Ishikawa (cell line): ENCODE data around the gene GYG2.

ENCODE experiments used
- EGR1 ChIP-seq: IDR thresholded peaks from 2 replicates; pipeline ENCODE4 v1.6.1; 2012
- YY1 ChIP-seq: IDR thresholded peaks from 2 replicates; pipeline ENCODE4 v1.6.1; 2012; ENCODE audit warnings: low read depth

- TF ChIP-seq EGR1: no peak
- no peak for TF ChIP-seq YY1
Observed at GRCh38 chrX:2785538-2785937, 43.2 kb upstream of the GYG2 start.
